ENCODE results near the gene USF3. TPM values are rescaled to one million over a fixed set of nuclear protein-coding genes. Genes with fewer than 3 reads are reported as not detected.

USF3 gene
- total and polyA plus RNA-seq, 2 of the 8 experiments (the other 6 are each of a cell fraction or from before 2014, with no cell fraction given) = 9.6 to 18.5 TPM

- 95% methylated on average over 11 of the region's 11 CpGs; no CpG with 5 or more reads in 1 of the 2 experiments for WGBS, 2 experiments (ENCODE audit: extremely low coverage in 1 of 2, insufficient coverage in 1 of 2, insufficient read length in 1 of 2, insufficient replicate concordance in 2 of 2, low coverage in 1 of 2, low lambda C conversion rate in 2 of 2, missing lambda C conversion rate in 1 of 2)
- Histone ChIP-seq H2BK120ac (replicated peaks; ENCODE audit: low read depth, low read length) (no peak overlapping the region), H2BK5ac (ENCODE audit: low read depth, low read length) (no peak overlapping the region), H3K36me3 (ENCODE audit: control insufficient read depth in 2 of 4, insufficient read depth in 4 of 4, low read length in 3 of 4) (no peaks in the 10 kb centered on the region), H3K79me1 (ENCODE audit: low read depth, low read length) (no peaks in the 10 kb centered on the region), H4K5ac (ENCODE audit: insufficient read length, low read depth, low read length) (no peak overlapping the region), H4K8ac (ENCODE audit: extremely low read depth, insufficient read depth, low read length) (no peak overlapping the region), H3K4me1 (replicated peaks in 1 of 4; ENCODE audit: control insufficient read depth in 3 of 4, insufficient read depth in 4 of 4, low read length in 3 of 4) (peaks cover 3 to 18% (median 13%) of the 10 kb centered on the region in 4 experiments), H3K18ac (ENCODE audit: extremely low read depth, low read length) (no peak overlapping the region), H2AFZ (ENCODE audit: low read length) (no peak overlapping the region), H3K27me3 (replicated peaks in 1 of 4; ENCODE audit: control insufficient read depth in 3 of 4, extremely low read depth in 1 of 4, insufficient read depth in 3 of 4, low read length in 3 of 4) (no peaks in the 10 kb centered on the region), H4K91ac (replicated peaks; ENCODE audit: insufficient read length, low read length) (no peak overlapping the region), H3K4me3 (ENCODE audit: extremely low read depth in 1 of 4, insufficient read depth in 2 of 4, low read depth in 3 of 4, low read length in 4 of 4) (no peak overlapping the region), H3K27ac (ENCODE audit: low read depth, low read length) (no peak overlapping the region), H3K56ac (replicated peaks; ENCODE audit: insufficient read length, low read depth, low read length) (no peak overlapping the region), H3K23ac (ENCODE audit: insufficient read length) (no peak overlapping the region), H2BK12ac (ENCODE audit: low read depth, low read length) (peak overlapping the region; percentile 18; the same call in 1 of the 2 replicates), H3K14ac (ENCODE audit: insufficient read length) (no peak overlapping the region), H2BK20ac (ENCODE audit: low read length) (no peak overlapping the region), H2AK5ac (ENCODE audit: low read depth, low read length) (no peak overlapping the region), H3K79me2 (ENCODE audit: control insufficient read depth in 1 of 2, insufficient read depth in 2 of 2, low read length in 2 of 2) (no peaks in the 10 kb centered on the region), H3K9ac (replicated peaks in 1 of 4; ENCODE audit: extremely low read depth in 1 of 4, low read depth in 3 of 4, low read length in 3 of 4) (no peak overlapping the region), H3K4me2 (ENCODE audit: insufficient read depth in 1 of 2, low read depth in 2 of 2, low read length in 2 of 2) (no peak overlapping the region), H4K20me1 (replicated peaks in 1 of 2; ENCODE audit: control insufficient read depth in 1 of 2, insufficient read depth in 2 of 2, low read length in 2 of 2) (no peaks in the 10 kb centered on the region), H3K23me2 (ENCODE audit: low read depth, low read length) (no peaks in the 10 kb centered on the region), H3K9me3 (ENCODE audit: insufficient read depth in 2 of 2, low read depth in 1 of 2, low read length in 1 of 2) (no peaks in the 10 kb centered on the region), H3K4ac (replicated peaks; ENCODE audit: insufficient read length, low read depth, low read length) (no peak overlapping the region), H2BK15ac (ENCODE audit: low read length) (no peak overlapping the region; the same call in 1 of the 2 replicates)
- ChIA-PET POLR2A (ENCODE audit: partially characterized antibody) (no interaction called here), CTCF (ENCODE audit: partially characterized antibody) (interaction anchor here (1.1 to 3.5 kb wide), 2 partner anchors 107 to 110 kb away, joined by 3 to 11 read pairs; no protein-coding TSS in a partner anchor)
- FAIRE-seq (no peak), DNase-seq (ENCODE audit: low read depth in 1 of 2, low spot score in 2 of 2) (no peak)
- TF ChIP-seq TCF12 (IDR thresholded peaks at IDR 0.05; ENCODE audit: low read depth, low read length) = no peak
- no peak for TF ChIP-seq RAD21 (IDR thresholded peaks at IDR 0.05 in 1 of 2, conservative IDR thresholded peaks at IDR 0.05 in 1 of 2; ENCODE audit: low read depth in 2 of 2, low read length in 2 of 2)
- TF ChIP-seq TAF7 (optimal IDR thresholded peaks at IDR 0.05; ENCODE audit: borderline replicate concordance, low read depth, low read length) = no peak
- no peak for TF ChIP-seq BACH1 (IDR thresholded peaks at IDR 0.05; ENCODE audit: low read length)
- no peak for TF ChIP-seq SAP30 (IDR thresholded peaks at IDR 0.05; ENCODE audit: insufficient read depth, insufficient replicate concordance, low read length)
- no peak for TF ChIP-seq SUZ12 (IDR thresholded peaks at IDR 0.05; ENCODE audit: low read length)
- TF ChIP-seq RXRA (IDR thresholded peaks at IDR 0.05; ENCODE audit: insufficient read depth, low read depth, low read length) = no peak
- no peak for TF ChIP-seq SIRT6 (IDR thresholded peaks at IDR 0.05; ENCODE audit: low read length)
- TF ChIP-seq RBBP5 (IDR thresholded peaks at IDR 0.05; ENCODE audit: borderline replicate concordance, low read depth, low read length) = no peak
- TF ChIP-seq KDM4A (IDR thresholded peaks at IDR 0.05; ENCODE audit: low read depth, low read length, severe bottlenecking) = no peak
- TF ChIP-seq ATF3 (IDR thresholded peaks at IDR 0.05; ENCODE audit: insufficient read depth, low read depth, low read length) = no peak
- TF ChIP-seq CTBP2 (IDR thresholded peaks at IDR 0.05; ENCODE audit: borderline replicate concordance, insufficient read depth, insufficient read length, low read length) = no peak
- no peak for TF ChIP-seq TBP (IDR thresholded peaks at IDR 0.05; ENCODE audit: low read depth, low read length)
Measured at GRCh38 chr3:113602836-113603235, 93.6 kb downstream of the USF3 start.

Measured in H1 (cell line).